Measurements from ENCODE around the gene GPAM. TPM values are rescaled to one million over a fixed set of nuclear protein-coding genes. Genes with fewer than 3 reads are reported as not detected.

GPAM gene
- polyA plus RNA-seq, 1 of the 3 experiments (the other 2 are of a cell fraction) = 2.1 TPM

- no peak overlapping the region for H2AFZ ChIP-seq (ENCODE audit: low read depth)
- no peaks in the 10 kb centered on the region for H3K9me2 ChIP-seq
- 55% methylated on average over 4 of the region's 4 CpGs for WGBS (ENCODE audit: low lambda C conversion rate)
- H4K20me1 ChIP-seq (ENCODE audit: insufficient read depth) = no peaks in the 10 kb centered on the region
- no peak overlapping the region for H3K27ac ChIP-seq (ENCODE audit: low read depth in 2 of 2, low read length in 1 of 2)
- peaks cover 0 to 19% of the 10 kb centered on the region in 2 experiments; a peak in 1 of 4 replicates for H3K4me1 ChIP-seq (ENCODE audit: control insufficient read depth in 1 of 2, insufficient read depth in 2 of 2, low read depth in 1 of 2, low read length in 1 of 2)
- no peaks in the 10 kb centered on the region for H3K27me3 ChIP-seq (ENCODE audit: insufficient read depth)
- H3K4me2 ChIP-seq = no peak overlapping the region
- ChIA-PET CTCF (interaction anchor here (2.2 to 9.7 kb wide), 7 partner anchors 10 to 1059 kb away, joined by 6 to 238 read pairs (median 73); partner anchors contain the start of gene ADRA2A), POLR2A (no interaction called here)
- no peak for DNase-seq
- no peaks in the 10 kb centered on the region for H3K79me2 ChIP-seq (ENCODE audit: insufficient read depth)
- TF ChIP-seq FOXM1 (IDR thresholded peaks at IDR 0.05; ENCODE audit: low read depth) (no peak), CHD2 (IDR thresholded peaks at IDR 0.05; ENCODE audit: low read length, partially characterized antibody) (no peak), JUND (IDR thresholded peaks at IDR 0.05) (no peak), TAF1 (IDR thresholded peaks at IDR 0.05; ENCODE audit: borderline replicate concordance, low read depth, low read length) (no peak), IRF3 (IDR thresholded peaks at IDR 0.05; ENCODE audit: low read depth, low read length) (no peak), SIN3A (IDR thresholded peaks at IDR 0.05; ENCODE audit: borderline replicate concordance, low read depth, low read length) (no peak), USF1 (IDR thresholded peaks at IDR 0.05; ENCODE audit: borderline replicate concordance, low read depth) (no peak), RCOR1 (IDR thresholded peaks at IDR 0.05; ENCODE audit: low read length) (no peak), ELF1 (IDR thresholded peaks at IDR 0.05) (no peak), MAX (IDR thresholded peaks at IDR 0.05; ENCODE audit: low read depth) (no peak), EZH2phosphoT487 (IDR thresholded peaks at IDR 0.05; ENCODE audit: borderline replicate concordance, low read depth) (no peak), GATA2 (CRISPR knock-in tag; IDR thresholded peaks at IDR 0.05) (no peak), RFX5 (IDR thresholded peaks at IDR 0.05; ENCODE audit: low read length) (no peak), CTCF (IDR thresholded peaks at IDR 0.05) (no peak), MEF2A (IDR thresholded peaks at IDR 0.05; ENCODE audit: borderline replicate concordance, low read depth) (no peak)
- H3K9ac ChIP-seq = no peak overlapping the region
- H3K36me3 ChIP-seq (replicated peaks in 1 of 2; ENCODE audit: control insufficient read depth in 1 of 2, insufficient read depth in 2 of 2, low read length in 1 of 2) = no peaks in the 10 kb centered on the region
- no peak overlapping the region for H3K4me3 ChIP-seq (ENCODE audit: low read depth in 2 of 2, low read length in 1 of 2)
- H3F3A ChIP-seq (replicated peaks; ENCODE audit: insufficient read depth) = no peaks in the 10 kb centered on the region
- H3K9me3 ChIP-seq = no peaks in the 10 kb centered on the region
Measured at GRCh38 chr10:112135604-112136003, 48.0 kb downstream of the GPAM start.

Data from SK-N-SH (cell line).